GM21390 (cell line): Measurements from ENCODE around the gene PIK3R5.
A peak's percentile ranks its signal among the peaks of the same experiment; 100 is the strongest.
"Not testable (repeated sequence)": the region's sequence is repeated elsewhere in the genome, so short reads cannot be mapped to it uniquely, and the experiment has no call there.

ENCODE experiments used
- ATAC-seq: cut with Tn5 transposase; IDR thresholded peaks from one replicate; pipeline ENCODE4 v1.9.1; 2021; ENCODE audit not compliant: unreplicated experiment

Gene PIK3R5

DNA sequence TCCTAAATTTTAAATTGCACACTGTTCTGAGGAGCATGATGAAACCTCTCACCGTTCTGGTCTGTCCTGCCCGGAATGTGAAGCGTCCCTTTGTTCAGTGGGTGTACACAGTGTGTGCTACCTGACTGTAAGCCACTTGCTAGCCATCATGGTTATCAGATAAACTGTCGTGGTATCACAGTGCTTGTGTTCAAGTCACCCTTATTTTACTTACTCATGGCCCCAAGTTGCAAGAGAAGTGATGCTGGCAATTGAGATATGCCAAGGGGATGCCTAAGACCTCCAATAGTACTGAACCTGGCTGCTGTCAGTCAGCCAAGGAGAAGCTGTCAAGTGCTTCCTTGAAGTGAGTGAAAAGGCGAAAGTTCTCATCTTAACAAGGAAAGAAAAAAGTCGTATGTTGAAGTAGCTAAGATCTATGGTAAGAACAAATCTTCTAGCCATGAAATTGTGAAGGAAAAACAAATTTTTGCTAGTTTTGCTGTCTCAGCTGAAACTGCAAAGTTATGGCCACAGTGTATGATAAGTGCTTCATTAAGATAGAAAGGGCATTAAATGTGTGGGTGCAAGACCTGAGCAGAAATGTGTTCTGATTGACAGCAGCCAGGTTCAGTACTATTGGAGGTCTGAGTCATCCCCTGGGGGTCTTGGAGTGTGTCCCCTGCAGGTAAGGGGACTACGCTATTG lies 103.9 kb downstream of the PIK3R5 start:
- no peak for ATAC-seq

DNA sequence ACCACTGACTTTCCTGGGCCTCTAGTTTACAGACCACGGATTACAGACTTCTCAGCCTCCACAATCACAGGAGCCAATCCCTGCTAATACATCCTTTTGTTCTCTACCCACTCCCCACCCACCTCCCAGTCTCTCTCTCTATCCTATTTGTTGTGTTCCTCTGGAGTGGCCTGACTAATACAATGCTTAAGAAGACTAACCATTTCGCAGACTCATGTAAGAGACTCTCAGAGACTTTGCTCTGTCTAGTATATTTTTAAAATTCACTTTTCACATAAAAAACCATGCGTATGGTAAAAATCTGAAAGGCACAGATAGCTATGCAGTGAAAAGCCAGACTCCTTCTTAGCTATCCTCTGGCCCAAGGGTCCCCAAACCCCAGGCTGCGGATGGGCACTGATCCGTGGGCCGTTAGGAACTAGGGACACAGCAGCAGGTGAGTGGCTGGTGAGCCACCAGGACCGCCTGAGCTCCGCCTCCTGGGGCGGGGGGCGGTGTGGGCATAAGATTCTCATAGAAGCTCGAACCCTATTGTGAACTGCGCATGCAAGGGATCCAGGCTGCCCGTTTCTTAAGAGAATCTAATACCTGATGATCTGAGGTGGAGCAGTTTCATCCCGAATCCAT lies 105.6 kb downstream of the PIK3R5 start:
- ATAC-seq, result no peak

DNA sequence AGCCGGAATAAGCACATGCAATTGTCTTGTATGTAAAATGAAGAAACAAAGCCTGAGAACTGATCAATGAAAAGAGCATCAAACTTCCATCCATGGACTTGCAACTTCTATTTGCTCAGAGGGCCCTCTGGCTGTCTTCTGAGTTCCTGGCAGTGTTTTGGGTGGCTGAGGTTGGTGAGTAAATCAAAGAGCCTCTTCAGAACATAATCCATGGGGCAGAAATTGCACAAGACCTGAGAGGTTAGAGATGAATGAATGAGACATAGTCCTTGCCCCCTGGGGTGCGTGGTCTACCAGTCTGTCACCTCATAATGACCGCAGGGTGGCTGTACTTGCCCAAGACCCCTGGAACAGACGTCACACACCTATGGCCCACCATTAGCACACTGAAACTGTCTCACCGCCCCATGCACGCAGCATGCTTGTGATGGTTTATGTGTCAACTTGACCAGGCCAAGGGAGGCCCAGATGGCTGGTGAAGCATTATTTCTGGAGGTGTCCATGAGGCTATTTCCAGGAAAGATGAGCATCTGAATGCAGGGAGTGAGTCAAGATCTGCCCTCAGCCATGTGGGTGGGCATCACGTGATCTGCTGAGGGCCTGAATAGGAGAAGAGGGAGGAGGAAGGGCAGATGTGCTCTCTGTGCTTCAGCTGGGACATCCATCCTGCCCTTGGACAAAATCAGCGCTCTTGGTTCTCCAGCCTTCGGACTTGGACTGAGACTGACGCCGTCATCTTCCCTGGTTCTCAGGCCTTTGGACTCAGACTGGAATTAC lies 106.3 kb downstream of the PIK3R5 start:
- no peak for ATAC-seq

DNA sequence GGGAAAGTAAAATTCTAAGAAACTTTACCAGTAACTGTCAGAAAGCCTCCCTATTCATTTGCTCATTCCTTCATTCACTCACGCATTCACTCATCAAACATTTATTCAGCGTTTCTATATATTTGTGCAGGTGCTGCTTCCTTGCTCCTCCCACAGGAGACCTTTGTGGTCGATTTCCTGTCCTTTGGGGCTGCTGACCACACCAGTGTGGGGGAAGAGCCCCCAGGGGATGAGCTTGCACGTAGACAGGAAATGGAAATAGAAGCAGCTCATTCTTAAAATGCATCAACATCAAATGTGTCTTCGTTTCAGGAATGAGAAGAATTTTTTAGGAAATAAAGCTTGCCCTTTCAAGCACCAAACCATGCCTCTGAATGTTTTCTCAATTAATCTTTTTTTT lies 107.6 kb downstream of the PIK3R5 start:
- peak; percentile 36 for ATAC-seq

DNA sequence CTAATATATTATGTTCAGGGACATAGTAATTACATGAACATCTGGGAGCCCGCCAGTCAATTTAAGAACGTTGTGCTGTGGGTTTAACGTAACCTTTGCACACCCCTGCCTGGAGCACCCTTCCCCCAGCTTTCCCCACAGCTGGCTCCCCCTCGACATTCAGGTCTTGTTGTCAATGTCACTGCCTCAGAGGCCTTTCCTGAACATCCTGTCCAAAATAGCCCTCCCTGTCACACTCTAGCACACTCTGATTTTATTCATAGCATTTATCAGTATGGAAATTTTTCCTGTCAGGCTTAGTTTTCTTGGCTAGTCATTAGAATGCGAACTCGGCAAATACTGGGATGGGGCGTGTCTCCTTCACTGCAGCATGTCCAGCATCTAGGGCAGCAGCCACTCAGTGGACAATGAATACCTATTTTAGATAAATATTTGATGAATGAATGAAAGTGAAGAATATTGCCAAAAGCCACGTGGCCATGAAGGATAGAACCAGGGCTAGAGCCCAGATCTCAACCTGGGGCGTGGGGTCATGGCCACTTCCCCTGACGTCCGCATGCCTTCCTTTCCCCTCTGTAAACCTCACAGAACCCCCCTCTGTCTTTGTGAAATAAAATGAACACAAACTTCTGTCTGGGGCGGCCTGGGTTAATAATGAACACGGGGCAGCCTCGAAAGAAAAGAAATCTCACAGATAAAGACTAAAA lies 108.5 kb downstream of the PIK3R5 start:
- no peak for ATAC-seq

DNA sequence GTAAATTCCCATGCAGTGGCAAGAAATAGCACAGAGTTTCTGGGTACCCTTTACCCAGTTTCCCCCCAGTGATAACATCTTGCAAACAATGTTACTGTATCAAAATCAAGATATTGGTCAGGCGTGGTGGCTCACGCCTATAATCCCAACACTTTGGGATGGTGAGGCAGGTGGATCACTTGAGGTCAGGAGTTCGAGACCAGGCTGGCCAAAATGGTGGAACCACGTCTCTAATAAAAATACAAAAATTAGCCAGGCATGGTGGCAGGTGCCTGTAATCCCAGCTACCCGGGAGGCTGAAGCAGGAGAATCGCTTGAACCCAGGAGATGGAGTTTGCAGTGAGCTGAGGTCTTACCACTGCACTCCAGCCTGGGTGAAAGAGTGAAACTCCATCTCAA lies 109.3 kb downstream of the PIK3R5 start:
- not testable (repeated sequence) for ATAC-seq

DNA sequence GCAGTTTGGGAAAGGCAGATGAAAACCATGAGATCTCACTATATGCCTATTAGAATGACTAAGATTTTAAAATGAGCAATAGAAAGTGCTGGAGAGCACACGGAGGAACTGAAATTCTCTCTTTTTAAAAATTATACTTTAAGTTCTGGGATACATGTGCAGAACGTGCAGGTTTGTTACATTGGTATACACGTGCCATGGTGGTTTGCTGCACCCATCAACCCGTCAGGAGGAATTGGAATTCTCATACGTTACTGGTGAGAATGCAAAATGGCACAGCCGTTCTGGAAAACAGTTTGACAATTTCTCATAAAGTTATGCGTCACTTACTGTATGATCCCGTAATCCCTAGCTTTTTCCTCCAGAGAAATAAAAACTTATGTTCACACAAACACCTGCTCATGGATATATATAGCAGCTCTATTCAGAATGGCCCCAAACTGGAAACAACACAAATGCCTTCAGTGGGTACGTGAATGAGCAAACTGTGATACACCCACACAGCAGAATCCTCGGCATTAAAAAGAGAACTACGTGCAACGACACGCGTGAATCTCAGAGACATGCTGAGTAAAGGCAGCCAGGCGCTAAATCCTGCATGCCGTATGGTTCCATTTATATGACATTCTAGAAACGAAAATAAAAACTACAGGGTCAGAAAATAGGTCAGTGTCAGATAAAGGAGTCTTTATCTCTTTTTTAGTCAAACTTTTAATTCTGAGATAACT lies 109.9 kb downstream of the PIK3R5 start:
- peak; percentile 45 for ATAC-seq

DNA sequence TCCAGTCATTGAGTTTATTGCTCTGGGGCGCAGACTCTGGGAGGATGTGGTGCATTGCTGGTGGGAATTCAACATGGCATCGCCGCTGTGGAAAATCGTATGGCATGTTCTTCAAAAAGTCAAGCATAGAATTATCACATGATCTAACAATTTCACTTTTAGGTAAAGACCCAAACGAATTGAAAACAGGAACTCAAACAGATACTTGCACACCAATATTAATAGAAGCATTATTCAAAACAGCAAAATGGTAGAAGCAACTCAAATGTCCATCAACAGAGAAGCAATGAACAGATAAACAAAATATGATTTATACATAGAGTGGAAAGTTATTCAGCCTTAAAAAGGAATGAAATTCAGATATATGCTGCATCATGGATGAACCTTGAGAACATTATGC lies 113.9 kb downstream of the PIK3R5 start:
- no peak for ATAC-seq

DNA sequence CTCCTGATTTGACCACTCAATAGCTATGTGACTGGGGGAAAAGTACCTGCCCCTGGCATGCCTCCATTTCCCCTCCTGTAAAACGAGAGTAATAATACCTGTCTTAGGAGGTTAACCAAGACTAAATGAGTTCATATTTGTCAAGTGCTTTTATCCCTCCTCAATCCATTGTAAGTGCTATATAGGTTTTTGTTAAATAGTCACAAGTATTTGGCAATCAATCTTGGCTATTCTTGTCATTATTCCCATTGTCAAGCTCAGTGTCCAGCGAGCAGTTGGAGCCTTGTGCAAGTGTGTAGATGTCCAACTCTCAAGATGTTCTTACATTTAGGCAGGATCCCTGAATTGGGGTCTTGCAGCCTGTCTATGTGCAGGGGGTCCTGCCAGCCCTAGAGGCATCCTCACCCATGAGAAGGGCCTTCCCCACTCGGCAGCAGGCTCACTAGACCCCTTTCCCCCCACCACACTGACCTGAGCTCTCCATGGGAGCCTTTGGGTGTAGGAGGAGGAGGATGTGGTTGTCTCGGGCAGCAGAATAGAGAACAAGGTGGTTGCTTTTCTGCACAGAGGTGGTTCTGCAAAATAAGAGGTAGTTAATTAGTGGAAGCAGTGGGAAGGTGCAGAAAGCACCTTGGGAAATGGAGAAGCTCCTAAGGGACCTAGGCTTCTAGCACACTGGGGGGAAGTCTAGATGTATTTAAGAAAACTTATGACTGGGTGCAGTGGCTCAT lies 116.0 kb downstream of the PIK3R5 start:
- no peak for ATAC-seq

DNA sequence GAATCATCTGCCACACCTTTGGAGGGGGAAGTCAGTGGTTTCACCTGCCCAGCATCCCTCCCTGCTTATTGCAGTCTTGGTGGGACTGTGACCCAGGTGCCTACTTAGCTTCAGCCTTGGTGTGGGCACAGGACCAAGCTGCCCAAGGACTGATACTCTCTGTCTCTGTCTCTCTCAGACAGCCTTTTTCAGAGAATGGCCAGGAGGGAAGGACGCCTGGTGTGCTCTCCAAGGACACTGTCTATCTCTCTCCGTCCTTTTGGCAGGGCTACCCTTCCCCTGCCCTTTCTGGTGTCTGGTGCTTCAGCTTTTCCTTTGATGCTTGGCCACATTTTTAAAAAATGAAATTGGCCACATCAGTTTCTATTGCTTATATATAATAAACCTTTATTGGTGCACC lies 117.6 kb downstream of the PIK3R5 start:
- no peak for ATAC-seq

DNA sequence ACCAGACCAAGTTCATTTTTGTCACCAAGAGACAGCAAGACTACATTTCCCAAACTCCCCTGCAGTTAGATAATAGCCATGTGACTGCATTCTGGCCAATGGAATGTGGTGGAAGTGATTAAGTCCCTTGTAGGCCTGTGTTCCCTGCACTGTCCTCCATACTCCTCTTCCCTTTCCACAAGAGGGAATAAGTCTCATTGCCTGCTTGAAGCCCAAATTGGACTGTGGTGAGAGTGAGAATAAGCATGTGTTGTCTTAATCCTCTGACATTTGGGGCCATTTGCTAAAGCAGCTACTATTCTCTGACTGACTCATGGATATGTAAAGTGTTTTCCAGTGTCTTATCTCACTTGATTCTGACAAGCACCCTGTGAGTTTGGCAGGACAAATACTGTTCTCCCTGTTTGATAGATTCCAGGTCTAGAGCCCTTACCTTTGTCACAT lies 118.7 kb downstream of the PIK3R5 start:
- no peak for ATAC-seq

DNA sequence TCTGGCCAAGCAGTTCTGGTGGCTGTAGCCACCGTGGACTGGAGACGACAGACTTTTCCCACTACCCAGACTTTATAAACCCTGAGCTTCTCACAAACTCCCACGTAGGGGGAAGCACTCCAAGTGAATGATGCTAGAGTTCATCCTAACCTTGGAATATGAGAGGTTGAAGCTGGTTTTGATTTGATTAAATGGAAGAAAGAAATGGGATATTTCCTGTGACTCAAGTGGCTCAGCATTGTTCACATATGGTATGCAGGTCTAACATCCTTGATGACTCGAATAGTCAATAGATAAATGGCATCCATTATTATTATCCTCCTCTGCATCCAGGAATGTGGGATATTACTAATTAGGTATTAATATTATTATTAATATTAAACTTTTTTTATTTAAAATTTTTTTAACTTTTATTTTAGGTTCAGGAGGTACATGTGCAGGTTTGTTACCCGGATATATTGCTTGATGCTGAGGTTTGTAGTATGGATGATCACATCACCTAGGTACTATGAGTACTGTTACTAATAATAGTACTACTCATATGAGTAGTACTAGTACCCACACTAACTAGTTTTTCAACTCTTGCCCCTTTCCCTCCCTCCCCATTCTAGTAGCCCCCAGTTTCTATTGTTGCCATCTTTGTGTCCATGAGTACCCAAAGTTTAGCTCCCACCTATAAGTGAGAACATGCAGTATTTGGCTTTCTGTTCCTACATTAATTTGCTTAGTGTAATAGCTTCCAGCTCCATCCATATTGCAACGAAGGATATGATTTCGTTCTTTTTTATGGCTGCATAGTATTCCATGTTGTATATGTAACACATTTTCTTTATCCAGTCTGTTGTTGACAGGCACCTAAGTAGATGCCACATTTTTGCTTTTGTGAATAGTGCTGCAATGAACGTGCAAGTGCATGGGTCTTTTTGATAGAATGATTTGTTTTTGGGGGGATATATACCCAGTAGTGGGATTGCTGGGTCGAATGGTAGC lies 121.0 kb downstream of the PIK3R5 start:
- ATAC-seq, result no peak

DNA sequence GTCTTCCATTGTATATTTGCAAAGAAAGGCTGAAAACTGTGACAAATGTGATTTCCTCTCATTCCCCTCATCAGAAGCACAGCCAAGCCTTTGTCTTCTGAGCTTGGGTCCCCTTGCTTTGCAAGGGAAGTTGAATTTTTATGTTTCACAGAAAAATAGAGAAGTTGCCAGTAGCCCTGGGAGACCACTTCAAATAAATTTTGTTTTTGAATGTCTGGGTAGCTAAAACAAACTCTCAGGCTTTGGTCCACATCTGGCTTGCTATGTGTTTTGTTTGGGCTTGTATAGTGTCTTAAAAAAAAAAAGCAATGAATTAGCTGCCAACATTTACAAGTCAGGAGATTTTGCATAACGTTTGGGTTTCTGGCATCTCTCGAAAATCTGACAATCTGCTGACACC lies 122.2 kb downstream of the PIK3R5 start:
- ATAC-seq, result no peak

DNA sequence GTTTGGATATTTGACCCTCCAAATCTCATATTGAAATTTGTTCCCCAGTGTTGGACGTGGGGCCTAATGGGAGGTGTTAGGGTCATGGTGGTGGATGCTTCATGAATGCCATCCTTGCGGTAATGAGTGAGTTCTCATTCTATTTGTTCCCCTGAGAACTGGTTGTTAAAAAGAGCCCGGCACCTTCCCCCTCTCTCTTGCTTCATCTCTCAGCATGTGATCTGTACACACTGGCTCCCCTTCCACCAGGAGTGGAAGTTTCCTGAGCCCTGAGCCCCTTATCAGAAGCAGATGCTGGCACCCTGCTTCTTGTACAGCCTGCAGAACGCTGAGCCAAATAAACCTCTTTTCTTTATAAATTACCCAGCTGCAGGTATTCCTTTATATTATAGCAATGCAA lies 123.7 kb downstream of the PIK3R5 start:
- ATAC-seq, result no peak

DNA sequence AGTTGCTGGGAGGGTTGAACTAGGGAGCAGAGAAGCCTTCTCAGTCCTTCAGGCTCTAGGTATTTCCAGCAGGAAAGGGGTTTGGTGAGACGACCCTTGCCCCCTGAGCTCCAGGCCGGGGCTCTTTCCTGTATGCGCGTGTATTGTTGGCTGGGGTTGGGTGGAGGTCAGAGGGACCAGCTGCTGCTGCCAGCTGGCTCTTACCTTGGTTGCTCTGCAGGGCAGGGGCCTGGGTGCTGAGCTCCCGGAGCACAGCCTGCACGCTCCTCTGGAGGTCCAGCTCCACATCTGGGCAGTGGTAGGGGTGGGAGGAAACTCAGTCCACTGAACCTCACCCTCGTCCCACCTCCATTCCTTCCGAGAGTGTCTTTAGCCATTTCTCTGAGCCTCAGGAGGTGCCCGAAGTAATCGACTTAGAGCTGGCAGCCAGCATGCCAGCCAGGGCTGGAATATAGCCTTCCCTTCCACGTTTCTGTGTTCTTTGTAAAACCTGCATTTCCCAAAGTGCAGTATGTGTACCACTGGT lies 126.0 kb downstream of the PIK3R5 start:
- ATAC-seq, result no peak

DNA sequence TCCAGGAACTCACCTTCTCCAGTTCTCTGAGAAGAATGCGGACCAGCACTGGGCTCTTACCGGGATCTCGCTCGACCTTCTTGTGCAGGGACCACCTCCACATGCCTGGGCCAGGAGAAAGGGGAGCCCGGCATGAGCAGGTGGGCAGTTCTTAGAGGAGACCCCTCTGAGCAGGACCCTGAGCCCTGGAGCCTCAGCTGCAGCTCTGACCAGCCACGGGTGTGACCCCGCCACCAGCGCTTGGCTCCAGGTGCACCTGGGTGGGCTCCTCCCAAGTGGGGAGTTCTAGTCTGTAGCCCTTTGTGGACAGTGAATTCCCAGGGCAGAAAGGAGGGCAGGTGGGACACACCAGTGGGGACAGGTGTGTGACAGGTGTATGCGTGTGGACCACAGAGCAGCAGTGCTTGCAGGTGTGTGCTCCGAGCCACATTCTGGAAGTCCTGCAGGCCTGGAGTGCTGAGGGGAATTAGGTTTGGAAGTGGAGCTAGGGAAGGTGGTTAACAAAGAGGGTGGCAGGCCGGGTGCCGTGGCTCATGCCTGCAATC lies 126.9 kb downstream of the PIK3R5 start:
- no peak for ATAC-seq

DNA sequence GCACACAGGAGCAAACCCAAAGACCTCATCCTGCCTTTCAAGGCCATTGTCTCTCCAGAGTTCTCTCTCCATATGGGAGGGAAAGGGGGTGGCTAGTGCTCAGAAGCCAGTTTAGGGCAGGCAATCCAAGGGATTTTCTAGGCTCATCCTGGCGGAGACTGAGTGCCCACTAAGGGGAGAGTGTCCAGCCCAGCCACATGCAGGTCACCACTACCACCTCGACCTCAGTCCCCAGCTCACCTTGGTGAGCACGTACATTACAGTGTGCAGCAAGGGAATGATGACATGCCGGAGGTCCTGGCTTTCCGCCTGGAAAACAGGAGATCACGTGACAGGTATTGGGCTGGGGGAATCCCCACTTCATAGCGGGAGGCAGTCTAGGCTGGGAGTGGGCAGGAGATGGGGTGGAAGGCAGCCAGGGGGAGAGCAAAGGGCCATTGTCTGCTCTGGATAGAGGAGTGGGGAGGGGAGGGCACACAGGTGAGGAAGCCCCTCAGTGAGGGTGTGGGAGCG lies 127.9 kb downstream of the PIK3R5 start:
- no peak for ATAC-seq
